Fibroblast of the conjunctiva (primary cell): ENCODE results near the gene RXRG.

Experiments
- DNase-seq: peaks from one replicate; pipeline ENCODE4 v3.0.0-alpha.2; 2010; ENCODE audit warnings: low read depth

The RXRG gene

DNA sequence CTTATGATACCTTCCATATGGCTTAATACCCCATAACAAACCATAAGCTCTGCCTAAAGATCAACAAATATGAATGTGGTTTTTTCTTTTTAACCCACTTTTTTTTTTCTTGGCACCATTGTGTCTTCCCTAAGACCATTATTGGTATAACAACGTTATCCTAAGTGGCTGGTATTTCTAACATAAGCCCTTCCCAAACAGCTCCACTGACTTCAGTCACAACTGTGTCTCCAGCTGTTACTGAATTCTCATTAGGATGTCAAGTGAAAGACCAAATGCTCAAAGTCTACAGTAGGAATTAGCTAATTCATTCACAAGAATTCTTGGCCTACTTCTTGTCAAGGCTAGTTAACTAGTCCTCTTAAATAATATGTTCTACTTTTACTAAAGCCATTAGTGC is 4.2 kb upstream of the RXRG start:
- DNase-seq: no peak

GRCh38 chr1:165445388-165445787 is 462 bp upstream of the RXRG start:
- no peak for DNase-seq

- no peak for DNase-seq
Measured at GRCh38 chr1:165443539-165444311, 1.2 kb downstream of the RXRG start.

DNA sequence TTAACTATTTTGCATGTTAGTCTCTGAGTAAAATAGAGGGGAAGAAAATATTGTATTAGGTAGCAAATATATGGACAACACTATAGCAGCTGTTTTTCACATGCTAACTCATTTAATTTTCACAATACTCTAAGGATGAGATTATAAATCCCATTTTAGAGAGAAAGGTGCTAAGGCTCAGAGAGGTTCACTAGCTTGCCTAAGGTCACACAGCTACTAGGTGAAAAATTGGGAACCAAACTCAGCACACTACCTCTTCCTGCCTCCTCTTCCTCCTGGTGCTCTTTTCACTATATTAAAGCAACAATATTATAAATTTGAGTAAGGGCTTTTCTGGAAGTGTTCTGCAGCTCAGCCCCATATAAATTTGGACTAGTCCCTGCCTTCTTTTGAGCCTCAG is 2.3 kb downstream of the RXRG start:
- no peak for DNase-seq

DNA sequence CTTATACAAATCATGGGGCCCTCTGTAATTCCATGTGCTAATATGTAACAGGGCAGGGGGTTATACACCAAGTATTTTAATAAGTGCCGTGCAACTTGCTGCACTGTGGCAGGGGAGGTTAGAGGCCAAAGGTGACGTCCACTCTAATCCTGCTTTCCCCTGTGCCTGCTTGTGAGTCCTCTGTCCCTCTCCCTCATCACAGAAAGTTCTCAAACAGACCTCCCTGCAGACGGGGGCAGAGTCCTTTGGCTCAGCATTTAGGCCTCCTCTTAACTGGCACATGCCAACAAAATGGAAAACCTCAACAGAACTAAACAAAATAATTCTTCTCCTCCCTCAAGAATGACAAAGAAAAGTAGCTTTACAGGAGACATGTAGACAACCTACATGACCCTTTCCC is 2.9 kb downstream of the RXRG start:
- no peak for DNase-seq

GRCh38 chr1:165441166-165441880 is 3.6 kb downstream of the RXRG start:
- DNase-seq: no peak

DNA sequence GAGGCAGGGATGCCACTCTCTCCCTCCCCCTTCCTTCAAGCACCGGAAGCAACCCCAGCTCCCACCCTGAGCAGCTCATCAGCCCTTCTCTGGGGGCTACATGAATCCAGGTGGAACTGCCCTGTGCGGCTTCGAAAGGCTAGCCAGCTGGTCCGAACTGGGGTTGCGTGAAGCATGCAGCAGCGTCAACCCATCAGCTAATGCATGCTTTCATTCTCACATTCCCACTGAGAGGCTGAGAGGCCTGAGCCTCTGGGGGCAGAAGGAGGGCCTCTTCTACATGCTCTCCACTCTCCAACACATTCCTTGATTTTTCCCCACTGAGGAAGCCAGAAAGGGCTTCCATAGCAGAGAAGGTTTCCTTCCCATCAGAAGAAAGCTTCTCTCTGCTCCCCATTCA is 5.6 kb downstream of the RXRG start:
- no peak for DNase-seq

GRCh38 chr1:165436994-165437393 is 7.9 kb downstream of the RXRG start:
- DNase-seq: no peak

DNA sequence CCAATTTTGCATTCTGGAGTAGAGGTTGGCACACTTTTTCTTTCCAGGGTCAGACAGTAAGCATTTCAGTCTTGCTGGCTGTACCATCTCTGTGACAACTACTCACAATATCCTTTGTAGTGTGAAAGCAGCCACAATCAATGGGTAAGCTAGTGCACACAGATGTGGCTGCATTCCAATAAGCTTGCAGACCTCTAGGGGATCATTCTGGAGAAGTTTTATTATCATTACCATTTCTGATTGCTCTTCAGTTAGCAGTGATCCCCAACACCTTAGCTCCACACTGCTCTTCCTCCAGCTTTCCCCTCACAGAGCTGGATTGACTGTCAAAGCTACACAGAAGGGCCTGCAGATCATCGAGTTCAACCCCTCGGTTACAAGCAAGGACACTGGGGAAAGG is 9.1 kb downstream of the RXRG start:
- no peak for DNase-seq

DNA sequence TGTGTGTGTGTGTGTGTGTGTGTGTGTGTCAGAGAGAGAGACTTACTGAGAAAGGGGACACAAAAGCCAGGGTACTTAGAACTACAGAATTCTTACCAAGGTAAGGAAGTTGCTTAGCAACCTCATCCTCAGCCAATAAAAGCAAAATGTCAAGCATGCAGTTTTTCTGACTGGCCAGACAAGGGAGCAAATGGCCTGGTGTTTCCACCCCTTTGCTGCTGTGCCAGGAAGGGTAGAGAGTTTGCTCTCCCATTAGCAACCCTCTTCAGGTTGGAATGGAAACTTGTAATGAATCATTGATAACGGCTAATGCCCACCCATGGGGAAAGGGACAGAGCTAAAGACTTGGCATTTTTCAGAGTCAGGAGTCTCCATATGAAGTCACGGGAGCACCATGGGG is 10.6 kb downstream of the RXRG start:
- DNase-seq: no peak

- DNase-seq: no peak
Measured at GRCh38 chr1:165431079-165431478, 13.8 kb downstream of the RXRG start.

GRCh38 chr1:165426745-165427144 is 18.2 kb downstream of the RXRG start:
- no peak for DNase-seq

DNA sequence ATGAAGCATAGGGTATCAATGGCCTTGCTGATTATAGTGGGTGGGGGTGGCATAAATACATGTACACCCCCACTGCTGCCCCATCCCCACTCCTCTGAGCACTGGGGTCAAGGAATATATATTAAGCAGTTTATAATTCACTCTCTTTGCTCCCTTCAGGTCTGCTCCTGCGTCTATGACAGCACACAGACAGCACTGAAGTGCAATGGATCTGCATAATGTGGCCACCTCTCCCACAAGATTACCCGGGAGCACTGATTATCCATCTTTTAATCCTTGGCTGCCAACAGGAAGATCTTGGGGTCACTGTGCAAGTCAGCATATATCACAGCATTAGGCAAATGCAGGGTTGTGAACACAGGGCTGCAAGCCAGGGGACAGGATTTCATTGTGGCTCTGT is 19.3 kb downstream of the RXRG start:
- DNase-seq: no peak

DNA sequence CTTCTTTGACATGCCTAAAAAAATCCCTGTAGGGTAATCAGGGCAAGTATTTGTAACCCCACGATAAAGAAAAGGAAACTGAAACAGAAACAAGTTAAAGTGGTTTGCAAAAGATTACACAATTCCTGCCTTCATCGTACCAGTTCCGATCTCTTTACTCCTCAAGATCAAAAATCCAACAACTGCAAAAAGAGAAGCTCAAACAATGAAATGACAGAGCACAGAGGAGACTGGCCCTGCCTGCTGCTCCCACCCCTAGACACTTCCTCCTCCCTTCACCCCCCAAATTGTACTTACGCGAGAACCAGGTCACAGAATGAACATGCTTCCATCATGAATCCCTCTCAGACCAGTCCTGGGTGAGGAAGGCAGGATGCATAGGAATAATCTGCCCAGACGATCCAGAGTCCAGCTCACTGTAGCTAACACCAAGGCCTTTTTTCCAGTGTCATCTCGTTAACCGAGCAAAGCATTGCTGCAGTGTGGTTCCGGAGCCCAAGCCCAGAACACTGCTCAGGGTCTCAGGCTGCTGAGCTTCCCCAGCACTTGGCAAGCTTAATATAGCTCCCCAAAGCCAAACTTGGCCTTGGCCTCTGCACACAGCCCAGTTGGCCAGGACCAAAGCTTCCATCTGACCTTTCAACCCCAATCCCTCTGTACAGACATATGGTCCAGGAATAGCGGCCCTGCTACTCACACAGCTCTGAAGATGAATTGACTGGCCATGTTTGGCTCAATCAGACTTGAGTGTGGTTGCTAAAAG is 20.3 kb downstream of the RXRG start:
- no peak for DNase-seq

GRCh38 chr1:165423136-165423535 is 21.8 kb downstream of the RXRG start:
- no peak for DNase-seq

- no peak for DNase-seq
Measured at GRCh38 chr1:165420655-165421054, 24.3 kb downstream of the RXRG start.

- DNase-seq: no peak
Measured at GRCh38 chr1:165419839-165420238, 25.1 kb downstream of the RXRG start.

DNA sequence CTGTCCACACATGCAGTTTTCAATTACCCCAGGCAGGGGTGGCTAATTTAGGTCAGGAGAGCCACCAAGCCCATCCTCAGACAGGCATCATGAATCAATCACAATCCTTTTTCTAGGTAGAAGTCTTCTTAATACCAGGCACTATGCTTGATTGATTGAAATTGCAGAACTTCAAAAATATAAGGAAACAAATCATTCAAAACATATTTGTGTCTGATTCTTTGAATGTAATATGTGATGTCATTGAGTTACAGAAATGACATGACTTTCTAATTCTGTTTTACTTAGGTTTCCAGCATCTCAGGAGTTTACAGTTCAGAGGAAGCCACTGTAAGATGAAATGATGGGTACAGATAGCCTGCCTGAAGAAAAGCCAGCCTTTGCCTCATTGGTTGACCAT is 26.7 kb downstream of the RXRG start:
- no peak for DNase-seq

GRCh38 chr1:165416876-165417275 is 28.1 kb downstream of the RXRG start:
- no peak for DNase-seq

- DNase-seq: no peak
Measured at GRCh38 chr1:165415068-165415467, 29.9 kb downstream of the RXRG start.

DNA sequence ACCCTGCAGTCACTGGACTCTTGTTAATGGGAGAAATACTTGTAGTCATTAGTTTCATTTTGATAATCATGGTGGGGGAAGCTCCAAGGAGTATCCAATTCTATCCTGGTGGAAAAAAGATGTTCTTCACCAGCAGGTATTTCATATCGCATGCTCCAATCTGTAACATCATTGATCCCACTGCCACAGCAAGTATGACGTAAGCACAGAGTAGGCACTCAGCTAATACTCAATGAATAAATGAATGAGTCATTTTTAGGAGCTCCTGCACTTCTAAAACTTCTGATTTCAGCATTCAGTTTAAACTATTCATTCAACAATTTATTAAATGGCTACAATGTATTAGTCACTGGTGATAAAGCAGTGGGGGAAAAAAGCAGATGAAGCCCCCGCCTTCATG is 30.3 kb downstream of the RXRG start:
- DNase-seq: no peak

- DNase-seq: no peak
Measured at GRCh38 chr1:165411396-165411795, 33.5 kb downstream of the RXRG start.
